ENCODE data around the gene BBS12. TPM values are rescaled to one million over a fixed set of nuclear protein-coding genes. Genes with fewer than 3 reads are reported as not detected.

The BBS12 gene
- total RNA-seq, 1 donor from 2014 or later, result 4.7 TPM

DNA sequence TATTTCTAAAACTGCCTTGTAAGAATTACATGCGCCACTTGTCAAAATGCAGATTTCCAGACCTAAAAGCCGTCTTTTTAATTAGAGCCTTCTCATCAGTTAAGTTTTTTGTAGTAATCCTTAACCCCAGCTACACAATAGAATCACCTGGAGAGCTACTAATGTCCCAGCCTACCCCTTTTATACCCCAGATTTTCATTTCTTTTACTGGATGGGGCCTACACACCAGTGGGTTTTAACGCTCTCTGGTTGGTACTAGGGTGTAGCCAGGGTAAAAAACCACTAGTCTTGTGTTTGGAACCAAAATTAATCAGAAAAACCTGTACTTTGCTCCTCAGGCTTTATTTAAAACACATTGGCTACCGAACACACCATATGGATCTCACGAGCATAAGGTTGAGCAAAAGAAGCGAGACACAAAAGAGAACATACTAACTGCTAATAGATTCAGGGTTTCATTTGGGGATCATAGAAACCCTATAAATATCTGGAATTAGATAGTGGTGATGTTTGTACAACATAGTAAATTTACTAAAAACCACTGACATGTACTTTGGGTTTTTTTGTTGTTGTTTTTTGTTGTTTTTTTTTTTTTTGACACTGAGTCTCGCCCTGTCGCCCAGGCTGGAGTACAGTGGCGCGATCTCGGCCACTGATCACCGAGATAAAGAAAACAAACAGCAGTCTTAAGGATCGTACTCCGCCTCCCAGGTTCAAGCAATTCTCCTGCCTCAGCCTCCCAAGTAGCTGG is 30.6 kb downstream of the BBS12 start:
- H3K27me3 Mint-ChIP-seq, result no peaks in the 10 kb centered on the region
- peak overlapping the region; percentile 21 for H3K4me3 Mint-ChIP-seq
- intact Hi-C loops (cut with micrococcal nuclease), result no loop called here
- H3K4me1 Mint-ChIP-seq, result peaks cover 39% of the 10 kb centered on the region
- no peak for DNase-seq
- peak overlapping the region; percentile 64 for H3K27ac Mint-ChIP-seq
- H3K9me3 Mint-ChIP-seq, result no peaks in the 10 kb centered on the region
- H3K36me3 Mint-ChIP-seq (ENCODE audit: low read depth), result peaks cover 2% of the 10 kb centered on the region

DNA sequence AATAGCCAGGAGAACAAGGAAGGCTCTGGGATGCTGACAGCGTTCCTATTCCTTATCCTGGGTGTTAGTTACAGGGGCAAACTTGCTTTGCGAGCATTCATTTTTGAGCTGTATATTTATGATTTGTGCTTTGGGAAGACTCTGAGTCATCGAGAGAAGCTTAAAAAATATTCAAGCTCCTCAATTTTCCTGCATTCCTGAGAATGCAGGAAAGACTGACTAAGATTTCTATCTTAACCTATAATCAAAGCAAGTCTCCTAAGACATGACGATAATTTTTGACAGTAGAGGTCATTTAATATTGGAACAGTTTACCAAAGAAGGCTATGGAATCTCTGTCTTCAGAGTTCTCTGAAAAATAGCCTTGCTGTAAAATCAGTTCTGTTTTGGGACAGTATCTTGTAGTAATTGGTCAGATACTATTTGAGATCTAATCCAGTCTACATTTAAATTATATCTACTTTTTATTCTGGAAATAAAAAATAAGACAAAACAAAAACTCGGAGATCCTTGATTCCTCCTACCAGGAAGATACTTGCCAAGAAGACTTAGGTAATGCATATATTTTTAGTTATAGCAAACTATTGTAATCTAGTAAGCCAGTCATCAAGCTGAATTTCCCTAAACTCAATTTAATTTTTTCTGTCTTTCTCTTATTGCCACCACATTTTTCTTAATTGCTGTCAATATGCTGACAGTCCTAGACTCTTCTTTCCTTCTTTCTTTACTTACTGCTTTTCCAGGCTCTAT is 31.7 kb downstream of the BBS12 start:
- Mint-ChIP-seq H3K36me3 (ENCODE audit: low read depth) (peaks cover 2% of the 10 kb centered on the region), H3K27me3 (no peaks in the 10 kb centered on the region), H3K9me3 (no peaks in the 10 kb centered on the region), H3K4me1 (peaks cover 37% of the 10 kb centered on the region), H3K4me3 (peak overlapping the region; percentile 49), H3K27ac (peak overlapping the region; percentile 81)
- intact Hi-C loops (cut with micrococcal nuclease), result loop anchor here (1.0 to 2.0 kb wide), 5 partner anchors 17 to 158 kb away; no protein-coding TSS in a partner anchor
- DNase-seq, result no peak

DNA sequence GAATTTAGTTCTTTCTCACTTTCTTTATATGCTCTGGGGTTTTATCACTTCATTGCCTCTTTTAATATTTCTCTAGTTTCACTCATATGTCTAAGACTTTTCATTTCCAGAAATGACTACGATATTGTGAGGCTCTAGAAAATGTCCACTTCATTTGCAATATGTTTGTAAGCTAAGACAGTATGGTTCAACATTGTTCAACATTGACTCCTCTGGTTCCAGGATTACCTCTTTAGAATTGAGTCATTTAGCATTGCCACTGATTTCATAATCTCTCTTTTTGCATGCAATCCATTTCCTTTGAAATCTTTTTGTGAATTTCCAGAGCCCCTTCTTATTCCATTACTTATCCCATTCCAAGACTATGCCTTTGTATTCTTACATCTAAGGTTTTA is 32.3 kb downstream of the BBS12 start:
- H3K36me3 Mint-ChIP-seq (ENCODE audit: low read depth), result peaks cover 2% of the 10 kb centered on the region
- H3K4me1 Mint-ChIP-seq, result peaks cover 33% of the 10 kb centered on the region
- peak overlapping the region; percentile 81 for H3K27ac Mint-ChIP-seq
- H3K9me3 Mint-ChIP-seq, result no peaks in the 10 kb centered on the region
- H3K27me3 Mint-ChIP-seq, result no peaks in the 10 kb centered on the region
- peak overlapping the region; percentile 49 for H3K4me3 Mint-ChIP-seq
- intact Hi-C loops (cut with micrococcal nuclease), result loop anchor here (1.0 to 2.0 kb wide), 5 partner anchors 18 to 159 kb away; no protein-coding TSS in a partner anchor
- no peak for DNase-seq

DNA sequence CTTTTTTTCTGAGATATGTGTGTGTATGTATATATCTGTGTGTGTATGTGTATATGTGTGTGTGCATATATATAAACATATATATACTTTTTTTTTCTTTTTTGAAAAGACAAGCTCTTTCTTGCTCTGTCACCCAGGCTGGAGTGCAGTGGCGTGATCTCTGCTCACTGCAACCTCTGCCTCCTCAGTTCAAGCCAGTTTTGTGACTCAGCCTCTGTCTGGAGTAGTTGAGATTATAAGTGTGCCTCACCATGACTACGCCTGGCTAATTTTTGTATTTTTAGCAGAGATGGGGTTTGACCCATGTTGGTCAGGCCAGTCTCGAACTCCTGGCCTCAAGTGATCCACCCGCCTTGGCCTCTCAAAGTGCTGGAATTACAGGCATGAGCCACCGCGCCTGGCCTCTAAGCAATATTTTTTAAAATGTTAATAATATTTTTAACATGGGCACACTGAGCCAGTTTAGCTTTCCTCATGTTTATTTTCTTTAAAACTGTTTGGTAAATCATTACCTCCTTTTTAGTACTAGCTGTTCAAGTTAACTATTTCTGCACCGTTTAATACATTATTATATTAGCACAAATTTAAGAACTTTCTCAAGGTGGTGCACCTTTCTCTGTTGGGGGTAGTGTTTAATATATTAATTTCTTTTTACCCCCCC is 33.3 kb downstream of the BBS12 start:
- peak overlapping the region; percentile 48 for H3K27ac Mint-ChIP-seq
- no peaks in the 10 kb centered on the region for H3K27me3 Mint-ChIP-seq
- H3K4me3 Mint-ChIP-seq, result no peak overlapping the region
- peaks cover 2% of the 10 kb centered on the region for H3K36me3 Mint-ChIP-seq (ENCODE audit: low read depth)
- intact Hi-C loops (cut with micrococcal nuclease), result loop anchor here (2.0 kb wide), 1 partner anchor 19 kb away; no protein-coding TSS in a partner anchor
- H3K9me3 Mint-ChIP-seq, result no peaks in the 10 kb centered on the region
- peaks cover 32% of the 10 kb centered on the region for H3K4me1 Mint-ChIP-seq
- peak; percentile 50 for DNase-seq

DNA sequence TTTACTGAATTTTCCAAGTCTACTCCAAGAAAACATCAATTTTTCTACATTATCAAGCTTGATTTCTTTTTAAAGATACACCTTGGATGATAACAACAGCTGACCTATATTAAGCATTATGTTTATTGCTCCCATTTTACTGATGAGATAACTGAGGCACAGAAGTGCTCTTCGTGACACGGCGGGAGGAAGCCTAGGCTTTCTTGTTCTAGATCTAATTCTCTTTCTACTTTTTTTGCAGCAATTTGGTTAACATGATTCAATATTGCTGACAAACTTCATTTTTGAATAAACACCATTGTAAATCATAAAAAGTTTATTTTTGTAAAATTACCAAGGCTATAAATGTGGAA is 33.8 kb downstream of the BBS12 start:
- intact Hi-C loops (cut with micrococcal nuclease), result no loop called here
- H3K9me3 Mint-ChIP-seq, result no peaks in the 10 kb centered on the region
- peaks cover 2% of the 10 kb centered on the region for H3K36me3 Mint-ChIP-seq (ENCODE audit: low read depth)
- no peak for DNase-seq
- no peaks in the 10 kb centered on the region for H3K27me3 Mint-ChIP-seq
- no peak overlapping the region for H3K27ac Mint-ChIP-seq
- no peak overlapping the region for H3K4me3 Mint-ChIP-seq
- peaks cover 30% of the 10 kb centered on the region for H3K4me1 Mint-ChIP-seq

GRCh38 chr4:122766950-122767349 is 34.4 kb downstream of the BBS12 start:
- intact Hi-C loops (cut with micrococcal nuclease), result no loop called here
- H3K27ac Mint-ChIP-seq, result no peak overlapping the region
- peaks cover 2% of the 10 kb centered on the region for H3K36me3 Mint-ChIP-seq (ENCODE audit: low read depth)
- H3K4me1 Mint-ChIP-seq, result peaks cover 26% of the 10 kb centered on the region
- H3K4me3 Mint-ChIP-seq, result no peak overlapping the region
- DNase-seq, result no peak
- H3K9me3 Mint-ChIP-seq, result no peaks in the 10 kb centered on the region
- H3K27me3 Mint-ChIP-seq, result no peaks in the 10 kb centered on the region

- DNase-seq, result no peak
- Mint-ChIP-seq H3K27ac (no peak overlapping the region), H3K4me3 (no peak overlapping the region), H3K9me3 (no peaks in the 10 kb centered on the region), H3K27me3 (no peaks in the 10 kb centered on the region), H3K4me1 (no peaks in the 10 kb centered on the region), H3K36me3 (ENCODE audit: low read depth) (no peaks in the 10 kb centered on the region)
- intact Hi-C loops (cut with micrococcal nuclease), result no loop called here
Measured at GRCh38 chr4:122771724-122772123, 39.2 kb downstream of the BBS12 start.

GRCh38 chr4:122772311-122772710 is 39.8 kb downstream of the BBS12 start:
- H3K9me3 Mint-ChIP-seq, result no peaks in the 10 kb centered on the region
- no peak for DNase-seq
- intact Hi-C loops (cut with micrococcal nuclease), result no loop called here
- H3K27ac Mint-ChIP-seq, result no peak overlapping the region
- no peaks in the 10 kb centered on the region for H3K27me3 Mint-ChIP-seq
- no peak overlapping the region for H3K4me3 Mint-ChIP-seq
- H3K36me3 Mint-ChIP-seq (ENCODE audit: low read depth), result no peaks in the 10 kb centered on the region
- H3K4me1 Mint-ChIP-seq, result no peaks in the 10 kb centered on the region

GRCh38 chr4:122772986-122773385 is 40.5 kb downstream of the BBS12 start:
- no peak for DNase-seq
- H3K36me3 Mint-ChIP-seq (ENCODE audit: low read depth), result no peaks in the 10 kb centered on the region
- intact Hi-C loops (cut with micrococcal nuclease), result no loop called here
- no peaks in the 10 kb centered on the region for H3K4me1 Mint-ChIP-seq
- H3K27me3 Mint-ChIP-seq, result no peaks in the 10 kb centered on the region
- H3K4me3 Mint-ChIP-seq, result no peak overlapping the region
- H3K27ac Mint-ChIP-seq, result no peak overlapping the region
- no peaks in the 10 kb centered on the region for H3K9me3 Mint-ChIP-seq

DNA sequence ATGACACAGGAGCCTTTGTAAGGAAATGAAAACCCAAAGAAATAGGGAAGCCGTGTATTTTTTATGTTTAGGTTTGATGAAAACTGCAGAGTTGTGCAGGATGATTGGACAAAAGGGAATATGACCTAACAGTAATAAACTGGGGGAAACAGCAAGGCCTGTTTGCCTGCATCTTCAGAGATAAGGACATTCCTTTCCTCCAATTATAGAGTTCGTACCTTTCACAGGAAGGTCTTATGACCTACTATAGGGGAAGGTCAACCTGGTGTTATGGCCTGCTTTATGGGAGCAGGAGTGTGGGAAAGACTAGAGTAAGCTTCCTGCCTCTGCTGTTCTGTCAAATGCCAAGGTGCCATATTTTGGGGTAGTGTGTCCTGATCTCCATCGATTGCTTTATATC is 42.5 kb downstream of the BBS12 start:
- no peaks in the 10 kb centered on the region for H3K27me3 Mint-ChIP-seq
- no peak for DNase-seq
- no peaks in the 10 kb centered on the region for H3K36me3 Mint-ChIP-seq (ENCODE audit: low read depth)
- H3K4me3 Mint-ChIP-seq, result no peak overlapping the region
- no peak overlapping the region for H3K27ac Mint-ChIP-seq
- H3K9me3 Mint-ChIP-seq, result no peaks in the 10 kb centered on the region
- intact Hi-C loops (cut with micrococcal nuclease), result no loop called here
- no peaks in the 10 kb centered on the region for H3K4me1 Mint-ChIP-seq

- no peak overlapping the region for H3K27ac Mint-ChIP-seq
- no peak for DNase-seq
- no peaks in the 10 kb centered on the region for H3K9me3 Mint-ChIP-seq
- intact Hi-C loops (cut with micrococcal nuclease), result no loop called here
- no peaks in the 10 kb centered on the region for H3K4me1 Mint-ChIP-seq
- H3K27me3 Mint-ChIP-seq, result no peaks in the 10 kb centered on the region
- H3K4me3 Mint-ChIP-seq, result no peak overlapping the region
- H3K36me3 Mint-ChIP-seq (ENCODE audit: low read depth), result no peaks in the 10 kb centered on the region
Measured at GRCh38 chr4:122775987-122776836, 43.7 kb downstream of the BBS12 start.

GRCh38 chr4:122776916-122777315 is 44.4 kb downstream of the BBS12 start:
- intact Hi-C loops (cut with micrococcal nuclease), result no loop called here
- no peak overlapping the region for H3K4me3 Mint-ChIP-seq
- H3K27me3 Mint-ChIP-seq, result no peaks in the 10 kb centered on the region
- no peaks in the 10 kb centered on the region for H3K9me3 Mint-ChIP-seq
- no peak for DNase-seq
- no peaks in the 10 kb centered on the region for H3K4me1 Mint-ChIP-seq
- H3K27ac Mint-ChIP-seq, result no peak overlapping the region
- H3K36me3 Mint-ChIP-seq (ENCODE audit: low read depth), result no peaks in the 10 kb centered on the region

GRCh38 chr4:122777846-122778673 is 45.6 kb downstream of the BBS12 start:
- H3K27me3 Mint-ChIP-seq, result no peaks in the 10 kb centered on the region
- H3K36me3 Mint-ChIP-seq (ENCODE audit: low read depth), result no peaks in the 10 kb centered on the region
- no peak for DNase-seq
- no peak overlapping the region for H3K4me3 Mint-ChIP-seq
- no peaks in the 10 kb centered on the region for H3K9me3 Mint-ChIP-seq
- intact Hi-C loops (cut with micrococcal nuclease), result no loop called here
- H3K27ac Mint-ChIP-seq, result no peak overlapping the region
- H3K4me1 Mint-ChIP-seq, result no peaks in the 10 kb centered on the region
